Parathyroid adenoma (tissue), 2 donors: ENCODE measurements around the gene PIGL.
"Not testable (repeated sequence)": the region's sequence is repeated elsewhere in the genome, so short reads cannot be mapped to it uniquely, and the experiment has no call there.

Source experiments
- H2AFZ ChIP-seq: fragments of 300-600 bp; sonication (generic); one replicate; pipeline ENCODE4 v1.7.0; 2017; ENCODE audit warnings: antibody characterized with exemption, mild to moderate bottlenecking
- H3K27ac ChIP-seq: fragments of 300-600 bp; sonication (generic); one replicate; pipeline ENCODE4 v1.7.0; 2017
- H3K27me3 ChIP-seq: fragments of 300-600 bp; sonication (generic); one replicate; pipeline ENCODE4 v1.7.0; 2017; ENCODE audit warnings: low read length; ENCODE audit not compliant: control insufficient read depth, insufficient read depth
- H3K36me3 ChIP-seq: fragments of 300-600 bp; sonication (generic); one replicate; pipeline ENCODE4 v1.7.0; 2017; ENCODE audit warnings: low read length; ENCODE audit not compliant: control insufficient read depth, insufficient read depth
- H3K4me1 ChIP-seq: fragments of 300-600 bp; sonication (generic); one replicate; pipeline ENCODE4 v1.7.0; 2017; ENCODE audit warnings: control low read depth
- H3K4me2 ChIP-seq: fragments of 300-600 bp; sonication (generic); one replicate; pipeline ENCODE4 v1.7.0; 2017; ENCODE audit warnings: low read length
- H3K4me3 ChIP-seq: fragments of 300-600 bp; sonication (generic); one replicate; pipeline ENCODE4 v1.7.0; 2017; ENCODE audit warnings: low read depth, low read length
- H3K79me2 ChIP-seq: fragments of 300-600 bp; sonication (generic); one replicate; pipeline ENCODE4 v1.7.0; 2017; ENCODE audit warnings: control low read depth
- H3K9ac ChIP-seq: fragments of 300-600 bp; sonication (generic); one replicate; pipeline ENCODE4 v1.7.0; 2017; ENCODE audit warnings: mild to moderate bottlenecking
- H3K9me3 ChIP-seq: fragments of 300-600 bp; sonication (generic); one replicate; pipeline ENCODE4 v1.7.0; 2017; ENCODE audit warnings: low read length; ENCODE audit not compliant: control insufficient read depth
- TF ChIP-seq, protein P1 (sequence below): fragments of 300-600 bp; sonication (generic); IDR thresholded peaks from one replicate; pipeline ENCODE4 v1.7.0; 2017; ENCODE audit warnings: antibody characterized with exemption, mild to moderate bottlenecking
- donor health status: primary hyperparathyroidism.

The PIGL gene

DNA sequence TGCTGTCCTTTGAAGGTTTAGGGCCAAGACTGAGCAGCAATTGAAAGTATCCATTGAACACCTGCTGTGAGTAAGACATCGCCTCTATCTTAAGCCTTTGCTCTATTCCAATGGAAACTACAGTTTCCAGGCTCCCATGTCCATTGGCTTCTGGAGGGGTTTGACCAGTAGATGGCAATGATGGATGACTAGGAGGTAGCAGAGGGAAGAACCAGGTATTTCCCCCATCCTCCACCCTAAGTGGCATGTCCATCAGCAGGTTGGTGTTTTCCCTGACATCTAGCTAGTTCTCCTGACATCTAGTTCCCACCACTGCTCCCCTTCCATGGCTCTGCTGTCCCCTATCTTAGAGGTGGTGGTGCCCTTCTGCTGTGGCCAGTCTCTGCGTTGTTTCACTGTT is 77.5 kb downstream of the PIGL start:
- Histone ChIP-seq H3K27ac (no peak overlapping the region), H3K9ac (no peak overlapping the region), H3K27me3 (no peaks in the 10 kb centered on the region), H3K4me2 (no peak overlapping the region), H3K4me3 (no peak overlapping the region), H3K4me1 (peaks cover 5% of the 10 kb centered on the region), H3K36me3 (no peaks in the 10 kb centered on the region), H2AFZ (no peak overlapping the region), H3K9me3 (no peaks in the 10 kb centered on the region), H3K79me2 (no peaks in the 10 kb centered on the region)
- TF ChIP-seq, protein P1, sequence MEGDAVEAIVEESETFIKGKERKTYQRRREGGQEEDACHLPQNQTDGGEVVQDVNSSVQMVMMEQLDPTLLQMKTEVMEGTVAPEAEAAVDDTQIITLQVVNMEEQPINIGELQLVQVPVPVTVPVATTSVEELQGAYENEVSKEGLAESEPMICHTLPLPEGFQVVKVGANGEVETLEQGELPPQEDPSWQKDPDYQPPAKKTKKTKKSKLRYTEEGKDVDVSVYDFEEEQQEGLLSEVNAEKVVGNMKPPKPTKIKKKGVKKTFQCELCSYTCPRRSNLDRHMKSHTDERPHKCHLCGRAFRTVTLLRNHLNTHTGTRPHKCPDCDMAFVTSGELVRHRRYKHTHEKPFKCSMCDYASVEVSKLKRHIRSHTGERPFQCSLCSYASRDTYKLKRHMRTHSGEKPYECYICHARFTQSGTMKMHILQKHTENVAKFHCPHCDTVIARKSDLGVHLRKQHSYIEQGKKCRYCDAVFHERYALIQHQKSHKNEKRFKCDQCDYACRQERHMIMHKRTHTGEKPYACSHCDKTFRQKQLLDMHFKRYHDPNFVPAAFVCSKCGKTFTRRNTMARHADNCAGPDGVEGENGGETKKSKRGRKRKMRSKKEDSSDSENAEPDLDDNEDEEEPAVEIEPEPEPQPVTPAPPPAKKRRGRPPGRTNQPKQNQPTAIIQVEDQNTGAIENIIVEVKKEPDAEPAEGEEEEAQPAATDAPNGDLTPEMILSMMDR: no peak

DNA sequence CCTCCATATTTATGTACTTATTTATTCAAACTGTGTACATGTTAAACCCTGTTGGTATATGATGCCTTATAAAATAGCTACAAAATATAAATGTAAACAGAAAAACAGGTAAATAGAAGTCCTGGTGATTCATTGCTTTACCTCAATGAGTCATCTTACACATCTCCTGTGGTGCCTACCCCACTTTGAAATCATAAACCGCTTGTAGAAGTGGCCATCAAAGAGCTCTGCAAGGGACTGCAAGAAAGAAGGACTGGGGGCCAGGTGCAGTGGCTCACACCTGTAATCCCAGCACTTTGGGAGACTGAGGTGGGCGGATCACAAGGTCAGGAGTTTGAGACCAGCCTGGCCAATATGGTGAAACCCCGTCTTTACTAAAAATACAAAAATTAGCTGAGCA is 79.1 kb downstream of the PIGL start:
- H3K27me3 ChIP-seq, H3K79me2 ChIP-seq, H2AFZ ChIP-seq, H3K9me3 ChIP-seq, H3K4me1 ChIP-seq, H3K4me3 ChIP-seq, H3K9ac ChIP-seq, H3K27ac ChIP-seq, H3K4me2 ChIP-seq, H3K36me3 ChIP-seq: not testable (repeated sequence)

DNA sequence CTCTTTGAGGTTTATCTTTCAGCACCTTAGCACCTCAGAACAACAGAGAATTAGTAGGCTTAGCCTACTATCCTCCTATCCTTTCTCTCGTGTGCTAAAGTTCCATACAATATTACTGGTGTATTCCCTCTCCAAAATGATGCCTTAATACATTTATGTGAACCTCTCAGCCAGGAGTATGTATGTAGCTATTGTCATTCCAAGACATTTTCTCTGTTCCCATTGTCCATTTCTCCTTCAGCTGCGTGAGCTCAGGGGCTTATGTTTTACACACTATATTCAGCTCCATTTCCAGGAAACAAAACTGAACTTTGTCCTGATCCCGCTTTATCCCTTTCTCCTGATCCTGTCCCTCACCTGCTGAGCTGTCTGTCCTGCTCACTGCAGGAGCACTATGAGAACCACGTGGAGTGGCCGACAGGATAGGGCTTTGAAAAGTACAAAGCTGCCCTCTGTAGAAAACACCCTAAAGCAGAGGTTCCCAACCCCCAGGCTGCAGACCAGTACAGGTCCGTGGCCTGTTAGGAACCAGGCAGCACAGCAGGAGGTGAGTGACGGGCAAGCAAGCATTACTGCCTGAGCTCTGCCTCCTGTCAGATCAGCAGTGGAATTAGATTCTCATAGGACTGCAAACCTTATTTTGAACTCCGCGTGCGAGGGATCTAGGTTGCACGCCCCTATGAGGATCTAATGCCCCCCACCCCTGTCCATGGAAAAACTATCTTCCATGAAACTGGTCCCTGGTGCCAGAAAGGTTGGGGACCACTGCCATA is 80.5 kb downstream of the PIGL start:
- no peaks in the 10 kb centered on the region for H3K79me2 ChIP-seq
- H3K27ac ChIP-seq: no peak overlapping the region
- no peaks in the 10 kb centered on the region for H3K9me3 ChIP-seq
- H2AFZ ChIP-seq: no peak overlapping the region
- H3K4me2 ChIP-seq: no peak overlapping the region
- H3K4me1 ChIP-seq: peaks cover 5% of the 10 kb centered on the region
- no peaks in the 10 kb centered on the region for H3K36me3 ChIP-seq
- no peak overlapping the region for H3K9ac ChIP-seq
- TF ChIP-seq, protein P1: no peak
- no peaks in the 10 kb centered on the region for H3K27me3 ChIP-seq
- H3K4me3 ChIP-seq: no peak overlapping the region

DNA sequence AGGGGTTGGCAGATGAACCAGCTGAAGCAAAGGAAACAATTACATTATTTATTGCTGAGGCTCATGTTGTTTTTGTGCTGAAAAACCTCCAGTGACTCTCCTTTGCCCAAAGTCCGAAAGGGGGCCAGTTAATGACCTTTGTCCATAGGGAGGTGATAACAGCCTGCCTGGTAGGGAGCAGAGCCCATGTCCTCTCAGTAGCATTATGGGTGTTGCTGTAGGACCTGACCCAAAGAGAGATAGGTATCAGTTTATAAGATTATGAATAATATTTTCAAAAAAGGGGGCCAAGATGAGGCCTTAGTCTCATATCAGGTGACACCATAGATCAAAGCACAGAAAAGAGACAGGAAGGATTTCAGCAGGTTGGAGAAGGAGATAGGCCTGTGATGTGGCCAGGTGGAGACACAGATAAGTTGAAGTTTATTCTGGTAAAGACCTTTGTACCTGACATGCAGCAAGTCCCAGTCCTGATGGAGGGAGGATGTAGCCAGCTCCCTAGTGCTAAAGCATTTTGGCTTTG is 81.2 kb downstream of the PIGL start:
- Histone ChIP-seq H2AFZ (no peak overlapping the region), H3K27me3 (no peaks in the 10 kb centered on the region), H3K9ac (no peak overlapping the region), H3K4me1 (peaks cover 5% of the 10 kb centered on the region), H3K4me3 (no peak overlapping the region), H3K9me3 (no peaks in the 10 kb centered on the region), H3K27ac (no peak overlapping the region), H3K36me3 (no peaks in the 10 kb centered on the region), H3K4me2 (no peak overlapping the region), H3K79me2 (no peaks in the 10 kb centered on the region)
- TF ChIP-seq, protein P1: no peak

DNA sequence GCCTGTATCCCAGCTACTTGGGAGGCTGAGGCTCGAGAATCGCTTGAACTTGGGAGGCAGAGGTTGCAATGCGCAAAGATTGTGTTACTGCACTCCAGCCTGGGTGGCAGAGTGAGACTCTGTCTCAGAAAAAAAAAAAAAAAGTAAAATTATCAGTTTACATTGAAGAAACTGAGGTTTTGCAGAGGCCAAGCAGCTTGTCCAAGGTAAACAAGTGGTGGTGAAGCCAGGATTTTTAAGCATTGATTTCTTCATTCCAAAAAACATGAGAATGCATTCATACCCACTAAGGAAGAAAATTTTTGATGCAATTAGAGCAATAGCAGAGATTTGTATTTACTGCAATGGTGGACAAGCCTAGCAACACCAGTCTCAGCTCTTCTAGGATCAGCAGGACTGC is 83.5 kb downstream of the PIGL start:
- Histone ChIP-seq H3K79me2 (no peaks in the 10 kb centered on the region), H3K27ac (no peak overlapping the region), H3K9me3 (no peaks in the 10 kb centered on the region), H3K9ac (no peak overlapping the region), H3K4me1 (peaks cover 5% of the 10 kb centered on the region), H3K36me3 (no peaks in the 10 kb centered on the region), H3K27me3 (no peaks in the 10 kb centered on the region), H3K4me2 (no peak overlapping the region), H3K4me3 (no peak overlapping the region), H2AFZ (no peak overlapping the region)
- TF ChIP-seq, protein P1: no peak
